GM10847 (cell line): Measurements from ENCODE around the gene CDH23.

Source experiments
- POLR2A ChIP-seq: IDR thresholded peaks from 2 replicates; pipeline ENCODE4 v1.6.1; 2011; ENCODE audit not compliant: insufficient read length; ENCODE audit errors: extremely low read depth

Gene CDH23

DNA sequence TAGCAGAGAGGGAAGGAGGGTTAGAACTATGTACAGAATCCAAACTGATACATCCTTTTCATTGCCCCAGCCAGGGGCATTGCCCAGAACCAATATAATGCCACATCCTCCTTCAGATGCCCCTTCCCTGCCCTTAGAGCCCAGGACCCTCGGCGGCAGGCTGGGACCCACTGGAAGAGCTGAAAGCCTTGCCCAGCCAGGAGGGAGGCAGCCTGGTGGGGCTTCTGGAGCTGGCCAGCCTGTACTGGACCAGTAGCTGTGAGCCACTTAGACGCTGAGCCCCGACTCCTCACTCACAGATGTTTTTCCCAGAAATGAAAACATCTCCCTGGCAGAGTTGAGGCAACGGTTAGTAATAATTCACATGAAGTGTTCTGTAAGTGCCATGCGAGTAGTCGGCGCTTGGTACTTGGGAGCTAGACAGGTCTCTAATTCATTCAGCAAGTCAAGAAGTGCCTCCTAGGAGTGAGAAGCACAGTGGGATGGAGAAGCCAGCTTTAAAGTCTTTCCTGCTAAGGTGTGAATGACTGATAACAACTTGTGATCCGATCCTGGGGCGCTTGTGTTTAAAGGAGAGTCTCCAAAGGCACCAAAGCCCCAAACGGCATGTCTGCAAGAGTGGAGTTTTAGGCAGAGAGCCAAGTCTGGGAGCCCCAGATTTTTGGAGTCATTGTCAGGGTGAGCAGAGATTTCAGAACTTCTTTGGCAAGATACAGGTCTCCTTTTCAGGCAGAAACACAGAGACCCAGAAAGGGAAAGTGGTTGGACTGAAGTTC lies 366.8 kb downstream of the CDH23 start:
- no peak for TF ChIP-seq POLR2A

DNA sequence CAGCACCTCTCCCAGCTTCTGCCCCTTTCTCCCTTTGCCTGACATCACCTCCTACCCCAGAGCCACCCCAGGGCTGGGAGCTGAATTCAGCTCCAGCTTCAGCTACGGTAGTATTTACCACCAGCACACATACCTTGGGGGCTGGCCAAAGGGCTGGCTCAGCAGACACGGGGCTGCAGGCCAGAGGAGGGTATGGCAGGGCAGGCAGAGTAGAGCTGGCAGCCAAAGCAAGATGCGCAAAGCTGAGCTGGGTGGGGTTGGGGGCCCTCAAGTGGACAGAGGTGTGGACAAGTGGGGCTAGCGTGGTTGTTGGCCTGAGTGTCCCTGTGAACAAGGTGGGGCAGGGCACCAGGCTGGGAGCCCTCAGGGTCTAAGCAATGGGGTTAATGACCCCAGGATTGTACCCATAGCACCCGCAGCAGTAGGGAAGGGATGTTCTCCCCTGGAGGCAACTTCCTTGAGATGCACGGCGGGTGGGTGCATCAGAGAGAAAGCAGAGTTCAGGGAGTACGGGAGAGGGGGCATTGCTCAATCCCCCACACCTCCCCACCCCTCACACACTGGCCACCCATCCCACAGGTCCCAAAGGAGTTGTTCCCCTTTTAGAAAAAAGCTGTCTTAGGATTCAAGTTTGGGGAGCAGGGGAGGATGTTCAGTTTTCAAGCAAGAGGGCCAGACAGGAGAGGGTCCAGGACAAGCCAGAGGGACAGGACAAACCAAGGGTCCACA lies 368.6 kb downstream of the CDH23 start:
- no peak for TF ChIP-seq POLR2A

- TF ChIP-seq POLR2A, result no peak
These were observed 369.4 kb downstream of the CDH23 start for GRCh38 chr10:71765906-71766716.

- TF ChIP-seq POLR2A, result no peak
These were observed 370.1 kb downstream of the CDH23 start for GRCh38 chr10:71766717-71767419.

DNA sequence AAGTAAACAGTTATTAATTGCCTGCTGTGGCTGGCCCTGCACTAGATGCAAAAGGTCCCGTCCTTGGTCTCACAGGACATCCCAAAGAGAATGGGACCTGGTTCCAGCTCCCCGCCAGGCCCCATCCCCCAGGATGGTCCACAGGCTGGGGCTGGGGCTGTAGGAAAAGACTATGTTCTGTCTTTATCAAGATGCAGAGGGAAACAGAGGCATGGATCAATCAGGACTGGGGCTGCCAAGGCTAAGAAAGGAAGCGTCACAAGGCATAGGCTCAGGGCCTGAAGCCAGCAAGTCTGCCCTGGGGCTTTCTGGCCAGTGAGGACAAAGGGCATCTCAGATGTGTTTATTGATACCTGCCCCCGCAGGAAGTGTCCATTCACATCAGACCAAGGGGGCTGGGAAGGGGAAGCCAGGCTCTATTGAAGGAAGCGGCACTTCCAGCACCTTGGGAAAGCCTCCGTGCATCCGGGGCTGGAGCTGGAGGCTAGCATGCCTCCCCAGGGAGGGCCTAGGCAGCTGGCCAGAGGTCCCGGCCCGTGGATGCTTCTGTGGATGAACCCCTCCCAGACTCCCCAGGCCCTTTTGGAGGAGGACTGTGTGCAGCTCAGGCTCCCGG lies 370.8 kb downstream of the CDH23 start:
- no peak for TF ChIP-seq POLR2A

- TF ChIP-seq POLR2A, result no peak
These were observed 372.6 kb downstream of the CDH23 start for GRCh38 chr10:71769279-71769823.

DNA sequence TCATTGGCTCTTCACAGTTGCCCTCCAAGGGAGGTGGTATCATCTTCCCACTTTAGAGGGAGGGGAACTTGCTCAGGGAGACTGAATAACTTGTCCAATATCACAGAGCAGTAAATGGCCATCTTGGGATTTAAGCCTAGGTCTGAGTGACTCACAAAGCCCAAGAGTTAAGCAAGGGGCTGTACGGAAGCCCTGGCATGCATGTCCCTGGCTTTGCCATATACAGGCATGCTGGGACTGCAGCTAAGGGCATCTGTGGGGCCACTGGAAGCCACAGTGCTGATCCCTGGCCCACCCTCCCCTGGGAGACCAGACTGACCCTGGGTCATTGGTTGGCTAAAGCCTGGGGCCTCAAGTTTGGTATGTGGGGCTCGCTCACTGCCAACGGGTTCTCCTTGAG lies 373.5 kb downstream of the CDH23 start:
- no peak for TF ChIP-seq POLR2A

DNA sequence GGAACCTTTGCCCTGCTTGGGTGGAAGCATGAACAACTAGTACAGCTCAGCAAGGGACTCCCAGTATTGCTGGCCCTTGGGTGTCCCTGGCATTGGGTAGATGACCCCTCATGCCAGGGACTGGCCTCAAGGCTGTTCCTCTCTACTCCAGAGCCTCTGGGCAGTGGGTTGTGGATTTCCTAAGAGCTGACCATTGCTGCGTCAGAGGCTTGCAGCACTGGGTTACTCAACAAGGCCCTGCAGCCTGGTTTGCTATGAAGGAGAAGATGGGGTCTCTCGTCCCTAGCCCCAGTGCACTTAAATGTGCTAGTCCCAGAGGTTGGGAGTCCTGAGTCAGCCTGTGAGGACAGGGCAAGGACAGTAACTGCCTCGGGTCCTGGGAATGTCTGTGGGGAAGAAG lies 374.1 kb downstream of the CDH23 start:
- TF ChIP-seq POLR2A, result no peak

GRCh38 chr10:71771204-71771603 lies 374.5 kb downstream of the CDH23 start:
- TF ChIP-seq POLR2A, result no peak

- no peak for TF ChIP-seq POLR2A
These were observed 375.3 kb downstream of the CDH23 start for GRCh38 chr10:71771821-71772617.

DNA sequence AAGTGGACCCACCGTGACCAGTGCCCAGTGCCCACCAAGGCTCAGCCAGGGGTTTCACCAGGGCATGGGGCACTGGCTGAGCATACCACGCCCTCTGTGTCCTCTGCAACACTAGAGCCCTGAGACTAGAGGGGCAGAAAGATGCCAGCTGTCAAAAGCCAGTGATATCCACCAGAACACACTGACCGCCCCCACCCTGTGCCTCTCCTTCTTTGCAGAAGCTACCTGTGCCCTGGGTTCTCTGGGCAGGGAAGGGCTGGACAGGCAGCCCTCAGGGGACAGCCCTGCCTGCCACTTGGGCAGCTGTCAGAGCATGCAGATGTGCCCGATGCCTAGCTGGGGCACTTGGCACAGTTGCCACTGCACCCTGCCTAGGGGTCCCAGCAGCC lies 376.1 kb downstream of the CDH23 start:
- TF ChIP-seq POLR2A, result no peak

- peak; percentile 74 for TF ChIP-seq POLR2A
These were observed 376.7 kb downstream of the CDH23 start, which contains the start of gene VSIR for GRCh38 chr10:71773221-71773971. VSIR (minus strand) TSS chr10:71773520; CDS start chr10:71773439, 81 bp downstream.
